H9 (cell line): Measurements from ENCODE around the gene HOXD8. TPM values are rescaled to one million over a fixed set of nuclear protein-coding genes. Genes with fewer than 3 reads are reported as not detected.

ENCODE experiments used
- DNase-seq: peaks from one replicate; pipeline ENCODE4 v3.0.0-alpha.2; 2017
- H2AFZ ChIP-seq: one replicate; pipeline ENCODE4 v1.6.1; 2013; ENCODE audit warnings: mild to moderate bottlenecking, low read length, control low read depth, moderate library complexity
- H2AK5ac ChIP-seq: 2 replicates; pipeline ENCODE4 v1.6.1; 2013; ENCODE audit warnings: low read length, control low read depth, mixed read lengths; ENCODE audit not compliant: insufficient read length
- H2BK120ac ChIP-seq: one replicate; pipeline ENCODE4 v1.6.1; 2013; ENCODE audit warnings: low read depth, mild to moderate bottlenecking, low read length, control low read depth, inconsistent platforms; ENCODE audit not compliant: poor library complexity, severe bottlenecking
- H2BK12ac ChIP-seq: 2 replicates; pipeline ENCODE4 v1.6.1; 2013; ENCODE audit warnings: low read length, control low read depth, mixed read lengths, low read depth; ENCODE audit not compliant: insufficient read length
- H2BK15ac ChIP-seq: 2 replicates; pipeline ENCODE4 v1.6.1; 2013; ENCODE audit warnings: low read depth, low read length, control low read depth
- H2BK20ac ChIP-seq: one replicate; pipeline ENCODE4 v1.6.1; 2013; ENCODE audit warnings: low read depth, mild to moderate bottlenecking, low read length, control low read depth, inconsistent platforms; ENCODE audit not compliant: poor library complexity, severe bottlenecking
- H2BK5ac ChIP-seq: 2 replicates; pipeline ENCODE4 v1.6.1; 2013; ENCODE audit warnings: low read length, control low read depth, mixed read lengths; ENCODE audit not compliant: insufficient read length
- H3K14ac ChIP-seq: 2 replicates; pipeline ENCODE4 v1.6.1; 2013; ENCODE audit warnings: low read length, control low read depth; ENCODE audit not compliant: insufficient read depth
- H3K18ac ChIP-seq: 2 replicates; pipeline ENCODE4 v1.6.1; 2013; ENCODE audit warnings: low read depth, mild to moderate bottlenecking, mixed read lengths, low read length, control low read depth; ENCODE audit not compliant: insufficient read length
- H3K23ac ChIP-seq: 2 replicates; pipeline ENCODE4 v1.6.1; 2013; ENCODE audit warnings: low read length, control low read depth, mixed read lengths, low read depth; ENCODE audit not compliant: insufficient read length
- H3K23me2 ChIP-seq: 2 replicates; pipeline ENCODE4 v1.6.1; 2013; ENCODE audit warnings: low read depth, mild to moderate bottlenecking, mixed read lengths, low read length, control low read depth; ENCODE audit not compliant: insufficient read length, poor library complexity, severe bottlenecking
- H3K27ac ChIP-seq: 2 replicates; pipeline ENCODE4 v1.5.1; 2013; ENCODE audit warnings: low read length, control low read depth, mixed read lengths, low read depth; ENCODE audit not compliant: insufficient read length
- H3K27me3 ChIP-seq: 2 replicates; pipeline ENCODE4 v1.6.1; 2013; ENCODE audit warnings: low read length, control low read depth, inconsistent platforms; ENCODE audit not compliant: insufficient read depth
- H3K4ac ChIP-seq: 2 replicates; pipeline ENCODE4 v1.6.1; 2013; ENCODE audit warnings: low read depth, mild to moderate bottlenecking, control low read depth, inconsistent platforms, low read length, moderate library complexity
- H3K4me1 ChIP-seq: 2 replicates; pipeline ENCODE4 v1.6.1; 2013; ENCODE audit warnings: low read length, control low read depth, inconsistent platforms; ENCODE audit not compliant: insufficient read depth
- H3K4me2 ChIP-seq: 2 replicates; pipeline ENCODE4 v1.6.1; 2013; ENCODE audit warnings: low read length, control low read depth, mixed read lengths; ENCODE audit not compliant: insufficient read length, insufficient read depth
- H3K56ac ChIP-seq: 2 replicates; pipeline ENCODE4 v1.6.1; 2013; ENCODE audit warnings: low read depth, mild to moderate bottlenecking, mixed read lengths, low read length, control low read depth; ENCODE audit not compliant: insufficient read length
- H3K79me1 ChIP-seq: 2 replicates; pipeline ENCODE4 v1.6.1; 2013; ENCODE audit warnings: low read depth, mild to moderate bottlenecking, moderate library complexity, low read length, control low read depth, inconsistent platforms; ENCODE audit not compliant: insufficient read depth, poor library complexity, severe bottlenecking
- H3K79me2 ChIP-seq: 2 replicates; pipeline ENCODE4 v1.6.1; 2013; ENCODE audit warnings: low read length, control low read depth, inconsistent platforms; ENCODE audit not compliant: insufficient read depth
- H3K9ac ChIP-seq: 2 replicates; pipeline ENCODE4 v1.6.1; 2013; ENCODE audit warnings: low read length, control low read depth, mixed read lengths; ENCODE audit not compliant: insufficient read length; ENCODE audit errors: extremely low read depth
- H3K9me3 ChIP-seq: one replicate; pipeline ENCODE4 v1.6.1; 2013; ENCODE audit warnings: low read depth, low read length, inconsistent platforms; ENCODE audit not compliant: control insufficient read depth
- H3T11ph ChIP-seq: one replicate; pipeline ENCODE4 v1.6.1; 2013; ENCODE audit warnings: mild to moderate bottlenecking, low read length, control low read depth, inconsistent platforms
- H4K20me1 ChIP-seq: one replicate; pipeline ENCODE4 v1.6.1; 2013; ENCODE audit not compliant: control insufficient read depth, insufficient read length, insufficient read depth
- H4K5ac ChIP-seq: 2 replicates; pipeline ENCODE4 v1.6.1; 2013; ENCODE audit warnings: low read depth, mild to moderate bottlenecking, mixed read lengths, low read length, control low read depth; ENCODE audit not compliant: insufficient read length
- H4K8ac ChIP-seq: replicated peaks from 2 replicates; pipeline ENCODE4 v1.6.1; 2013; ENCODE audit warnings: low read length, control low read depth, mixed read lengths, low read depth; ENCODE audit not compliant: insufficient read length
- H4K91ac ChIP-seq: 2 replicates; pipeline ENCODE4 v1.6.1; 2013; ENCODE audit warnings: low read depth, mild to moderate bottlenecking, moderate library complexity, mixed read lengths, low read length, control low read depth; ENCODE audit not compliant: insufficient read length
- H3K27ac Mint-ChIP-seq, 3 experiments: 2 replicates in 2 of 3; 3 replicates in 1 of 3; pipeline ENCODE4 v1.8.0; 2020 to 2021; ENCODE audit warnings: mixed read lengths in 3 of 3, mild to moderate bottlenecking in 1 of 3, moderate library complexity in 1 of 3
- H3K27me3 Mint-ChIP-seq: 2 replicates; pipeline ENCODE4 v1.8.0; 2021; ENCODE audit warnings: low read depth, mild to moderate bottlenecking, moderate library complexity, mixed read lengths
- H3K36me3 Mint-ChIP-seq, 3 experiments: 2 replicates in 2 of 3; 3 replicates in 1 of 3; pipeline ENCODE4 v1.8.0; 2020 to 2021; ENCODE audit warnings: low read depth in 3 of 3, mixed read lengths in 3 of 3; ENCODE audit not compliant: insufficient read depth in 1 of 3
- H3K4me1 Mint-ChIP-seq, 2 experiments: 2 replicates each; pipeline ENCODE4 v1.8.0; 2020; ENCODE audit warnings: mixed read lengths in 2 of 2
- H3K4me3 Mint-ChIP-seq, 2 experiments: 2 replicates in 1 of 2; 3 replicates in 1 of 2; pipeline ENCODE4 v1.8.0; 2020 to 2021; ENCODE audit warnings: mild to moderate bottlenecking in 2 of 2, mixed read lengths in 2 of 2, moderate library complexity in 1 of 2
- H3K9me3 Mint-ChIP-seq, 2 experiments: 2 replicates in 1 of 2; 3 replicates in 1 of 2; pipeline ENCODE4 v1.8.0; 2020; ENCODE audit warnings: mild to moderate bottlenecking in 2 of 2, mixed read lengths in 2 of 2, moderate library complexity in 1 of 2
- WGBS: extraction: QIAGEN DNeasy Blood & Tissue Kit; methylation state at CpG from one replicate; pipeline ENCODE4 v1.1.7; 2013; ENCODE audit warnings: missing lambda C conversion rate, low lambda C conversion rate, mixed read lengths; ENCODE audit not compliant: insufficient read length; ENCODE audit errors: extremely low coverage; 5-methylcytosine and 5-hydroxymethylcytosine counted together
- total RNA-seq: library from RNA; stranded (reverse); gene quantifications from 2 replicates; pipeline ENCODE4 v1.2.1, GENCODE V29; 2021
- TF ChIP-seq, protein P1 (sequence below): fragments of 200-600 bp; sonication (generic); conservative IDR thresholded peaks from 3 replicates; pipeline ENCODE4 v1.8.0; 2021; ENCODE audit warnings: antibody characterized with exemption, mild to moderate bottlenecking

HOXD8 gene
- total RNA-seq, 1 experiment from 2014 or later, result not detected

DNA sequence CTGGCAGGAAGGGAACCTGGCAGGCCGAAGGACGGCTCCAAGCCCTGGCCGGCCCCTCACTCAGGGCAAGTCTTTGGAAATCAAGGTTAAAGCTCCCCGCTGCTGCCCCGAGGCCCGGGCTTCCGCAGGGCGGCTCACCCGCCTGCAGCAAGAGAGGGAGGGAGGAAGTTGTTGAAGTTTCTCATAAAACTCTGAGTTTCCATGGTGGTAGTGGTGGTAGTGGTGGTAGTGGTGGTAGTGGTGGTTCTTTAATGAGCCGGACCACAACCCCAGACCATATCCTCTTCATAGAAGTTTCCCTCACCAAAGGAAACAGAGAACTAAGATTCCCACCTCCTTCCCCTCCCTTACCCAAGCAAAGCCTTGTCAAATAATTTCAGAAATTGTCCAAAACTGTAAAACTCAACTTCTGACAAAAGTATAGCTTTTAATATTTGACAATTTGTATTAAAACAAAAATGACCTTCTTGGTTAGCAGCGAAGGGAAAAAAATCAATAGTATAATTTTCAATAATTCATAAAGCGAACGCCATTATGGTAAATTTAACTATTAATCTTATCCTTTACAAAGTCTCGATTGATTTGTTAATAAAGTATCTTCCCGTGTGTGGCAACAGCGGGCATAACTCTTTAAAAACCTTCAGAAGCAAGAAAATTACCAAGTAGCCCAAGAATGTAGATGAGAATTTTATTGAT, 14.4 kb upstream of the HOXD8 start:
- Histone ChIP-seq H2BK15ac (no peak overlapping the region), H3K4ac (no peak overlapping the region), H4K91ac (no peak overlapping the region), H3K23me2 (peaks cover 2% of the 10 kb centered on the region), H2BK120ac (no peak overlapping the region), H2BK20ac (no peak overlapping the region), H3K27me3 (peaks cover 98% of the 10 kb centered on the region), H3K27ac (no peak overlapping the region), H4K5ac (no peak overlapping the region), H3K4me2 (no peak overlapping the region), H3K79me1 (no peaks in the 10 kb centered on the region), H2AK5ac (no peak overlapping the region), H3K9me3 (no peaks in the 10 kb centered on the region), H3K4me1 (no peaks in the 10 kb centered on the region), H3K23ac (no peak overlapping the region), H3K14ac (no peak overlapping the region), H2BK5ac (no peak overlapping the region), H2AFZ (no peak overlapping the region), H3K18ac (no peak overlapping the region), H3K79me2 (no peaks in the 10 kb centered on the region), H2BK12ac (no peak overlapping the region), H3K56ac (no peak overlapping the region), H4K8ac (no peak overlapping the region), H3T11ph (no peak overlapping the region), H3K9ac (no peak overlapping the region), H4K20me1 (peaks cover 4% of the 10 kb centered on the region)
- WGBS, result no CpG with 5 or more reads among the region's 16 CpGs
- peaks cover 0 to 11% of the 10 kb centered on the region in 2 experiments; a peak in 2 of 4 replicates for H3K4me1 Mint-ChIP-seq
- H3K36me3 Mint-ChIP-seq, result peaks cover 0 to 3% (median 0%) of the 10 kb centered on the region in 3 experiments; a peak in 2 of 7 replicates
- peaks cover 10 to 24% of the 10 kb centered on the region in 2 experiments for H3K9me3 Mint-ChIP-seq
- no peak overlapping the region for H3K4me3 Mint-ChIP-seq
- no peak overlapping the region for H3K27ac Mint-ChIP-seq
- TF ChIP-seq, protein P1, sequence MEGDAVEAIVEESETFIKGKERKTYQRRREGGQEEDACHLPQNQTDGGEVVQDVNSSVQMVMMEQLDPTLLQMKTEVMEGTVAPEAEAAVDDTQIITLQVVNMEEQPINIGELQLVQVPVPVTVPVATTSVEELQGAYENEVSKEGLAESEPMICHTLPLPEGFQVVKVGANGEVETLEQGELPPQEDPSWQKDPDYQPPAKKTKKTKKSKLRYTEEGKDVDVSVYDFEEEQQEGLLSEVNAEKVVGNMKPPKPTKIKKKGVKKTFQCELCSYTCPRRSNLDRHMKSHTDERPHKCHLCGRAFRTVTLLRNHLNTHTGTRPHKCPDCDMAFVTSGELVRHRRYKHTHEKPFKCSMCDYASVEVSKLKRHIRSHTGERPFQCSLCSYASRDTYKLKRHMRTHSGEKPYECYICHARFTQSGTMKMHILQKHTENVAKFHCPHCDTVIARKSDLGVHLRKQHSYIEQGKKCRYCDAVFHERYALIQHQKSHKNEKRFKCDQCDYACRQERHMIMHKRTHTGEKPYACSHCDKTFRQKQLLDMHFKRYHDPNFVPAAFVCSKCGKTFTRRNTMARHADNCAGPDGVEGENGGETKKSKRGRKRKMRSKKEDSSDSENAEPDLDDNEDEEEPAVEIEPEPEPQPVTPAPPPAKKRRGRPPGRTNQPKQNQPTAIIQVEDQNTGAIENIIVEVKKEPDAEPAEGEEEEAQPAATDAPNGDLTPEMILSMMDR, result no peak
- peak; percentile 62 for DNase-seq
- peaks cover 100% of the 10 kb centered on the region for H3K27me3 Mint-ChIP-seq
